WTC11 (cell line): ENCODE data around the gene SMURF1.

Experiments
- ATF3 ChIP-seq: sonication (generic); formaldehyde crosslinking; conservative IDR thresholded peaks from 2 replicates; pipeline ENCODE4 v1.8.1; 2022; ENCODE audit warnings: mild to moderate bottlenecking, missing genetic modification reagents
- CTCF ChIP-seq: fragments of 200-600 bp; IDR thresholded peaks from 2 replicates; pipeline ENCODE4 v1.8.0; 2022; ENCODE audit warnings: antibody characterized with exemption
- ETV6 ChIP-seq: sonication (generic); formaldehyde crosslinking; IDR thresholded peaks from 2 replicates; pipeline ENCODE4 v1.8.1; 2022; ENCODE audit warnings: mild to moderate bottlenecking, missing genetic modification reagents
- FOXJ3 ChIP-seq: sonication (generic); formaldehyde crosslinking; IDR thresholded peaks from 2 replicates; pipeline ENCODE4 v1.9.0; 2021; ENCODE audit warnings: missing genetic modification reagents, mild to moderate bottlenecking, borderline replicate concordance
- KAT7 ChIP-seq: sonication (generic); formaldehyde crosslinking; IDR thresholded peaks from 2 replicates; pipeline ENCODE4 v1.8.1; 2023; ENCODE audit warnings: missing genetic modification reagents, mild to moderate bottlenecking, borderline replicate concordance
- MXD4 ChIP-seq: fragments of 250-450 bp; sonication (Bioruptor Pico); IDR thresholded peaks from 2 replicates; pipeline ENCODE4 v1.8.0; 2021; ENCODE audit warnings: mild to moderate bottlenecking, moderate library complexity, borderline replicate concordance
- NFYB ChIP-seq: sonication (generic); formaldehyde crosslinking; conservative IDR thresholded peaks from 2 replicates; pipeline ENCODE4 v1.8.0; 2022; ENCODE audit warnings: low read depth, missing genetic modification reagents
- NR2C2 ChIP-seq: sonication (generic); formaldehyde crosslinking; IDR thresholded peaks from 2 replicates; pipeline ENCODE4 v1.8.0; 2022; ENCODE audit warnings: mild to moderate bottlenecking, missing genetic modification reagents
- USF2 ChIP-seq: sonication (generic); formaldehyde crosslinking; IDR thresholded peaks from 2 replicates; pipeline ENCODE4 v1.8.1; 2023; ENCODE audit warnings: mild to moderate bottlenecking, missing genetic modification reagents, moderate library complexity
- TF ChIP-seq, protein P1 (sequence below): sonication (generic); formaldehyde crosslinking; IDR thresholded peaks from 2 replicates; pipeline ENCODE4 v1.8.1; 2023; ENCODE audit warnings: mild to moderate bottlenecking, missing genetic modification reagents
- TF ChIP-seq, protein P2 (sequence below): sonication (generic); formaldehyde crosslinking; IDR thresholded peaks from 2 replicates; pipeline ENCODE4 v1.8.1; 2022; ENCODE audit warnings: low read depth, missing genetic modification reagents, borderline replicate concordance

GRCh38 chr7:99086532-99086931 lies 57.4 kb downstream of the SMURF1 start:
- TF ChIP-seq ATF3 (no peak), MXD4 (CRISPR knock-in tag) (no peak), CTCF (no peak), NR2C2 (no peak), ETV6 (no peak), FOXJ3 (CRISPR knock-in tag) (no peak), USF2 (CRISPR knock-in tag) (no peak), KAT7 (CRISPR knock-in tag) (no peak), NFYB (CRISPR knock-in tag) (no peak)
- TF ChIP-seq, protein P1, sequence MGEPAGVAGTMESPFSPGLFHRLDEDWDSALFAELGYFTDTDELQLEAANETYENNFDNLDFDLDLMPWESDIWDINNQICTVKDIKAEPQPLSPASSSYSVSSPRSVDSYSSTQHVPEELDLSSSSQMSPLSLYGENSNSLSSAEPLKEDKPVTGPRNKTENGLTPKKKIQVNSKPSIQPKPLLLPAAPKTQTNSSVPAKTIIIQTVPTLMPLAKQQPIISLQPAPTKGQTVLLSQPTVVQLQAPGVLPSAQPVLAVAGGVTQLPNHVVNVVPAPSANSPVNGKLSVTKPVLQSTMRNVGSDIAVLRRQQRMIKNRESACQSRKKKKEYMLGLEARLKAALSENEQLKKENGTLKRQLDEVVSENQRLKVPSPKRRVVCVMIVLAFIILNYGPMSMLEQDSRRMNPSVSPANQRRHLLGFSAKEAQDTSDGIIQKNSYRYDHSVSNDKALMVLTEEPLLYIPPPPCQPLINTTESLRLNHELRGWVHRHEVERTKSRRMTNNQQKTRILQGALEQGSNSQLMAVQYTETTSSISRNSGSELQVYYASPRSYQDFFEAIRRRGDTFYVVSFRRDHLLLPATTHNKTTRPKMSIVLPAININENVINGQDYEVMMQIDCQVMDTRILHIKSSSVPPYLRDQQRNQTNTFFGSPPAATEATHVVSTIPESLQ (CRISPR knock-in tag): no peak
- TF ChIP-seq, protein P2, sequence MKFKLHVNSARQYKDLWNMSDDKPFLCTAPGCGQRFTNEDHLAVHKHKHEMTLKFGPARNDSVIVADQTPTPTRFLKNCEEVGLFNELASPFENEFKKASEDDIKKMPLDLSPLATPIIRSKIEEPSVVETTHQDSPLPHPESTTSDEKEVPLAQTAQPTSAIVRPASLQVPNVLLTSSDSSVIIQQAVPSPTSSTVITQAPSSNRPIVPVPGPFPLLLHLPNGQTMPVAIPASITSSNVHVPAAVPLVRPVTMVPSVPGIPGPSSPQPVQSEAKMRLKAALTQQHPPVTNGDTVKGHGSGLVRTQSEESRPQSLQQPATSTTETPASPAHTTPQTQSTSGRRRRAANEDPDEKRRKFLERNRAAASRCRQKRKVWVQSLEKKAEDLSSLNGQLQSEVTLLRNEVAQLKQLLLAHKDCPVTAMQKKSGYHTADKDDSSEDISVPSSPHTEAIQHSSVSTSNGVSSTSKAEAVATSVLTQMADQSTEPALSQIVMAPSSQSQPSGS: no peak
